Lung (tissue), 12 donors: ENCODE measurements around the gene LSAMP. TPM values are rescaled to one million over a fixed set of nuclear protein-coding genes. Genes with fewer than 3 reads are reported as not detected.

Experiments used
- ATAC-seq: fragments of 200-7000 bp; cut with Tn5 transposase; one replicate; pipeline ENCODE4 v1.9.1; 2020; ENCODE audit warnings: moderate number of reproducible peaks; ENCODE audit not compliant: insufficient read depth, low FRiP score
- DNase-seq, 3 donors: peaks; one replicate each; pipeline ENCODE4 v3.0.0-alpha.2; 2013 to 2017
- H3K27ac ChIP-seq, 2 donors: one replicate each; pipeline ENCODE4 v1.5.1; 2013; ENCODE audit warnings: mild to moderate bottlenecking in 2 of 2, moderate library complexity in 2 of 2, control low read depth in 1 of 2, inconsistent platforms in 1 of 2, low read depth in 1 of 2, low read length in 1 of 2
- H3K27me3 ChIP-seq, 3 donors: one replicate each; pipeline ENCODE4 v1.5.1; 2013; ENCODE audit warnings: low read length in 2 of 3; ENCODE audit not compliant: control insufficient read depth in 3 of 3, insufficient read depth in 3 of 3
- H3K36me3 ChIP-seq, 4 donors: one replicate each; pipeline ENCODE4 v1.5.1; 2013; ENCODE audit warnings: low read length in 4 of 4, mild to moderate bottlenecking in 1 of 4, moderate library complexity in 1 of 4; ENCODE audit not compliant: control insufficient read depth in 4 of 4, insufficient read depth in 4 of 4
- H3K4me1 ChIP-seq, 5 donors: one replicate each; pipeline ENCODE4 v1.5.1; 2013; ENCODE audit warnings: low read length in 5 of 5, mild to moderate bottlenecking in 2 of 5, moderate library complexity in 1 of 5; ENCODE audit not compliant: control insufficient read depth in 5 of 5, insufficient read depth in 5 of 5
- H3K4me3 ChIP-seq: one replicate; pipeline ENCODE4 v1.5.1; 2013; ENCODE audit warnings: mild to moderate bottlenecking, control low read depth, moderate library complexity
- H3K9ac ChIP-seq, 2 donors: one replicate each; pipeline ENCODE4 v1.5.1; 2013; ENCODE audit warnings: low read length in 2 of 2, control low read depth in 1 of 2; ENCODE audit not compliant: insufficient read depth in 1 of 2
- H3K9me3 ChIP-seq, 4 donors: one replicate each; pipeline ENCODE4 v1.5.1; 2013; ENCODE audit warnings: low read length in 3 of 4, mild to moderate bottlenecking in 1 of 4, moderate library complexity in 1 of 4; ENCODE audit not compliant: control insufficient read depth in 4 of 4, insufficient read depth in 3 of 4
- CTCF ChIP-seq: IDR thresholded peaks from 2 replicates; pipeline ENCODE4 v1.5.1; 2012; ENCODE audit warnings: mild to moderate bottlenecking; ENCODE audit errors: control extremely low read depth, extremely low read depth
- WGBS, 2 donors: extraction: QIAGEN DNeasy Blood & Tissue Kit; methylation state at CpG; one replicate each; pipeline ENCODE4 v1.1.7; 2013; 5-methylcytosine and 5-hydroxymethylcytosine counted together
- polyA plus RNA-seq, 2 donors: library from polyadenylated mRNA; stranded (reverse); fragments of 200-250 nt; gene quantifications; one replicate each; pipeline ENCODE4 v1.2.1, GENCODE V29; 2013
- total RNA-seq, 2 donors: library from RNA; depleted of rRNA in 1 of 2; stranded (reverse); fragments of >200 nt in 1 of 2; gene quantifications; one replicate each; pipeline ENCODE4 v1.2.1, GENCODE V29; 2014 to 2021
- donor health status: control.
- donor health status: control.
- donor health status: Bipolar disorder and iron deficiency.
- donor health status: healthy.
- donor health status: DM: yes; HTN: yes; CAD: no.

The LSAMP gene
- total and polyA plus RNA-seq, 4 donors = 1.6 to 21.9 (median 9.5) TPM

GRCh38 chr3:115823083-115823482 is 622.2 kb downstream of the LSAMP start:
- no peak overlapping the region for H3K4me3 ChIP-seq
- no peak overlapping the region for H3K9ac ChIP-seq
- no peaks in the 10 kb centered on the region for H3K4me1 ChIP-seq
- 79 to 96% methylated on average over 2 of the region's 2 CpGs for WGBS, 2 donors
- ATAC-seq (no peak), DNase-seq (no peak)
- H3K36me3 ChIP-seq = no peaks in the 10 kb centered on the region
- no peaks in the 10 kb centered on the region for H3K27me3 ChIP-seq
- H3K9me3 ChIP-seq = no peaks in the 10 kb centered on the region
- TF ChIP-seq CTCF = no peak
- H3K27ac ChIP-seq = no peak overlapping the region

GRCh38 chr3:115822579-115822978 is 622.7 kb downstream of the LSAMP start:
- H3K27me3 ChIP-seq = no peaks in the 10 kb centered on the region
- no peak overlapping the region for H3K27ac ChIP-seq
- H3K9me3 ChIP-seq = no peaks in the 10 kb centered on the region
- 93 to 99% methylated on average over 3 of the region's 3 CpGs for WGBS, 2 donors
- no peak for TF ChIP-seq CTCF
- H3K36me3 ChIP-seq = no peaks in the 10 kb centered on the region
- H3K4me1 ChIP-seq = no peaks in the 10 kb centered on the region
- DNase-seq = no peak
- H3K4me3 ChIP-seq = no peak overlapping the region
- no peak overlapping the region for H3K9ac ChIP-seq
- no peak for ATAC-seq

GRCh38 chr3:115819785-115820384 is 625.4 kb downstream of the LSAMP start:
- H3K9me3 ChIP-seq = no peaks in the 10 kb centered on the region
- H3K27me3 ChIP-seq = no peaks in the 10 kb centered on the region
- DNase-seq (peak; percentile 76 to 94 (median 90)), ATAC-seq (peak; percentile 84)
- H3K27ac ChIP-seq = no peak overlapping the region
- no peak overlapping the region for H3K4me3 ChIP-seq
- no peak overlapping the region for H3K9ac ChIP-seq
- H3K36me3 ChIP-seq = no peaks in the 10 kb centered on the region
- 49 to 56% methylated on average over 6 of the region's 6 CpGs for WGBS, 2 donors
- TF ChIP-seq CTCF = peak; percentile 98
- no peaks in the 10 kb centered on the region for H3K4me1 ChIP-seq
